Mesenchymal stem cell (in vitro differentiated cells and primary cell): ENCODE measurements around the gene TADA3.

Experiments used
- DNase-seq: peaks from one replicate; pipeline ENCODE4 v3.0.0-alpha.2; 2013
- H2AFZ ChIP-seq: one replicate; pipeline ENCODE4 v1.6.1; 2013; ENCODE audit warnings: low read depth, mild to moderate bottlenecking, control low read depth, inconsistent platforms, low read length, moderate library complexity
- H2AK5ac ChIP-seq: 2 replicates; pipeline ENCODE4 v1.6.1; 2013; ENCODE audit warnings: low read length, moderate library complexity, mild to moderate bottlenecking, inconsistent platforms; ENCODE audit not compliant: severe bottlenecking
- H2BK120ac ChIP-seq: one replicate; pipeline ENCODE4 v1.6.1; 2013; ENCODE audit warnings: low read depth, mild to moderate bottlenecking, inconsistent platforms, low read length, moderate library complexity
- H2BK12ac ChIP-seq, 2 experiments: one replicate each; pipeline ENCODE4 v1.6.1; 2013; ENCODE audit warnings: inconsistent platforms in 2 of 2, low read length in 2 of 2, mild to moderate bottlenecking in 2 of 2, moderate library complexity in 2 of 2, control low read depth in 1 of 2
- H2BK15ac ChIP-seq: one replicate; pipeline ENCODE4 v1.6.1; 2013; ENCODE audit warnings: mild to moderate bottlenecking, low read depth, inconsistent platforms; ENCODE audit not compliant: poor library complexity, severe bottlenecking
- H2BK5ac ChIP-seq: 2 replicates; pipeline ENCODE4 v1.6.1; 2013; ENCODE audit warnings: low read depth, mild to moderate bottlenecking, low read length, control low read depth, inconsistent platforms; ENCODE audit not compliant: poor library complexity, severe bottlenecking
- H3K14ac ChIP-seq, 2 experiments: one replicate each; pipeline ENCODE4 v1.6.1; 2013; ENCODE audit warnings: inconsistent platforms in 2 of 2, low read length in 2 of 2, control low read depth in 1 of 2, mild to moderate bottlenecking in 1 of 2, moderate library complexity in 1 of 2
- H3K18ac ChIP-seq, 2 experiments: one replicate each; pipeline ENCODE4 v1.6.1; 2013; ENCODE audit warnings: inconsistent platforms in 2 of 2, low read length in 2 of 2, control low read depth in 1 of 2, low read depth in 1 of 2, mild to moderate bottlenecking in 1 of 2
- H3K23ac ChIP-seq, 2 experiments: one replicate each; pipeline ENCODE4 v1.6.1; 2013; ENCODE audit warnings: inconsistent platforms in 2 of 2, low read length in 2 of 2, mild to moderate bottlenecking in 2 of 2, moderate library complexity in 2 of 2, control low read depth in 1 of 2
- H3K27ac ChIP-seq: 2 replicates; pipeline ENCODE4 v1.5.1; 2013; ENCODE audit warnings: mild to moderate bottlenecking, moderate library complexity, low read length, control low read depth, inconsistent platforms; ENCODE audit not compliant: poor library complexity, severe bottlenecking
- H3K27me3 ChIP-seq, 2 experiments: 2 replicates each; pipeline versions ENCODE4 v1.6.1 to v1.7.0; 2013; ENCODE audit warnings: low read length in 2 of 2, mild to moderate bottlenecking in 2 of 2, moderate library complexity in 2 of 2, control low read depth in 1 of 2, inconsistent platforms in 1 of 2; ENCODE audit not compliant: control insufficient read depth in 1 of 2, insufficient read depth in 1 of 2
- H3K36me3 ChIP-seq, 2 experiments: 2 replicates each; pipeline versions ENCODE4 v1.6.1 to v1.7.0; 2013; ENCODE audit warnings: low read length in 2 of 2, control low read depth in 1 of 2, inconsistent platforms in 1 of 2, low read depth in 1 of 2, mild to moderate bottlenecking in 1 of 2; ENCODE audit not compliant: insufficient read depth in 2 of 2, control insufficient read depth in 1 of 2
- H3K4ac ChIP-seq, 2 experiments: one replicate each; pipeline ENCODE4 v1.6.1; 2013; ENCODE audit warnings: inconsistent platforms in 2 of 2, low read length in 2 of 2, mild to moderate bottlenecking in 2 of 2, moderate library complexity in 2 of 2, control low read depth in 1 of 2, low read depth in 1 of 2
- H3K4me1 ChIP-seq: 2 replicates; pipeline ENCODE4 v1.6.1; 2013; ENCODE audit warnings: low read depth, low read length, control low read depth; ENCODE audit not compliant: control insufficient read depth, insufficient read depth
- H3K4me2 ChIP-seq: 2 replicates; pipeline ENCODE4 v1.6.1; 2013; ENCODE audit warnings: low read length, mild to moderate bottlenecking, inconsistent platforms; ENCODE audit not compliant: poor library complexity, severe bottlenecking
- H3K4me3 ChIP-seq, 2 experiments: 2 replicates each; pipeline versions ENCODE4 v1.5.1 to v1.7.0; 2013; ENCODE audit warnings: low read length in 2 of 2, mild to moderate bottlenecking in 2 of 2, control low read depth in 1 of 2, low read depth in 1 of 2; ENCODE audit not compliant: insufficient read depth in 1 of 2
- H3K79me1 ChIP-seq: replicated peaks from 2 replicates; pipeline ENCODE4 v1.6.1; 2013; ENCODE audit warnings: mild to moderate bottlenecking, control low read depth, low read length, inconsistent platforms; ENCODE audit not compliant: poor library complexity, severe bottlenecking
- H3K9ac ChIP-seq: 2 replicates; pipeline ENCODE4 v1.7.0; 2013; ENCODE audit warnings: mild to moderate bottlenecking, low read length, moderate library complexity
- H3K9me3 ChIP-seq: 2 replicates; pipeline ENCODE4 v1.7.0; 2013; ENCODE audit warnings: mild to moderate bottlenecking, low read length; ENCODE audit not compliant: control insufficient read depth
- H4K8ac ChIP-seq: one replicate; pipeline ENCODE4 v1.6.1; 2013; ENCODE audit warnings: inconsistent platforms, mild to moderate bottlenecking, low read length, moderate library complexity
- H4K91ac ChIP-seq: one replicate; pipeline ENCODE4 v1.6.1; 2013; ENCODE audit warnings: mild to moderate bottlenecking, low read length, inconsistent platforms
- WGBS: methylation state at CpG from one replicate; pipeline ENCODE4 v1.1.7; 2013; ENCODE audit warnings: mixed read lengths; 5-methylcytosine and 5-hydroxymethylcytosine counted together

The TADA3 gene

DNA sequence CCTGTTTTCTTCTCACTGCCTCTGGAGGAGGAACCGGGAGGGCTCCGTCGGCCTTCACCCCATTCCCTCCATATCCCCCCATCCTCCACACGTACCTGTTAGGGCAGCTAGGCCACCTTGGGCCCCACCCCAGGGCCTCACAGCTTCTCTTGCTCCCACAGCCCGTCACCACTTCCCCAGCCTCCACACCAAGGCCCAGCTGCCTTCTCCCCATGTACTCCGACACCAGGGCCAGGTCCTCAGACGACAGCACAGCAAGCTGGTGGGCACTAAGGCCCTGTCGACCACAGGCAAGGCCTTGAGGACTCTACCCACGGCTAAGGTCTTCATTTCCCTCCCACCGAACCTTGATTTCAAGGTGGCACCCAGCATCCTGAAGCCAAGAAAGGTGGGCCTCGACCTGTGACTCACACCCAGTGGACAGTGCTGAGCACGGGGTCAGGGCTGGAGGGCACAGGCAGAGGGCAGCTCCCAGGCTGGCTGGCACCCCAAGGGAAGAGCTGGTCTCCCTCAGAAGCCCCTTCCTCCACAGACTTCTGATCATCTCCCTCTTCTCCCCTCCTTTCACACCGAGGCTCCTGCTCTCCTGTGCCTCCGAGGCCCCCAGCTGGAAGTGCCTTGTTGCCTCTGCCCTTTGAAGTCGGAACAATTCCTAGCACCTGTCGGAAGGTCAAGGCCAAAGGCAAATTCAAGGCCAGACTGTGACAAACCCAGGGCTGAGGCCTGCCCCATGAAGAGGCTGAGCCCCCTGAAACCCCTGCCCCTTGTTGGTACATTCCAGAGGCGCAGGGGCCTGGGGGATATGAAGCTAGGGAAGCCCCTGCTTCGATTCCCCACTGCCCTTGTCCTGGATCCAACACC, 42.5 kb upstream of the TADA3 start:
- Histone ChIP-seq H3K4me3 (no peak overlapping the region), H2BK15ac (no peak overlapping the region), H3K4ac (no peak overlapping the region), H2BK12ac (no peak overlapping the region), H3K79me1 (peaks cover 4% of the 10 kb centered on the region), H3K9ac (no peak overlapping the region), H2AK5ac (no peak overlapping the region), H2AFZ (no peak overlapping the region), H3K18ac (no peak overlapping the region), H3K4me2 (no peak overlapping the region), H3K9me3 (no peaks in the 10 kb centered on the region), H4K8ac (no peak overlapping the region), H3K14ac (no peak overlapping the region), H3K36me3 (peaks cover 47 to 77% of the 10 kb centered on the region in 2 experiments), H3K4me1 (peaks cover 10% of the 10 kb centered on the region), H2BK120ac (no peak overlapping the region), H3K23ac (no peak overlapping the region), H4K91ac (no peak overlapping the region), H2BK5ac (no peak overlapping the region), H3K27me3 (no peaks in the 10 kb centered on the region), H3K27ac (no peak overlapping the region)
- 92% methylated on average over 17 of the region's 18 CpGs for WGBS
- DNase-seq: no peak

DNA sequence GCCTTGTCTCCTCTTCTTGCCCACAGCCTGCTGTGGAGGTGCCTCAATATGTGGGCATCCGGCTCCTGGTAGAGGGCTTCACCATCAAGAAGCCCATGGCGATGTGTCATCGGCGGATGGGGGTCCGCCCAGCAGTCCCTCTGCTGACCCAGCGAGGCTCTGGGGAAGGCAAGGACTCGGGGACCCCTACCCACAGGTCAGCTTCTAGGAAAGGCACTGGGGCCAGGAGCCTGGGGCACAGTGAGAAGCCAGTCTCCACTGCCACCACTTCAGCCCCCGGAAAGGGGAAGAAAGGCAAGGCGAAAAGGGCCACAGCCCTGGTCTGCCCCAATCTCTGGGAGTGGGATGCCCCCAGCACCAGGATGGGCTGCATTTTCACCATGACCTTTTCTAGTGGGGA, 40.8 kb upstream of the TADA3 start:
- Histone ChIP-seq H3K4me1 (peaks cover 7% of the 10 kb centered on the region), H3K27ac (no peak overlapping the region), H3K4me3 (no peak overlapping the region), H3K4ac (no peak overlapping the region), H4K8ac (no peak overlapping the region), H3K4me2 (no peak overlapping the region), H2BK5ac (no peak overlapping the region), H3K14ac (no peak overlapping the region), H3K27me3 (no peaks in the 10 kb centered on the region), H4K91ac (no peak overlapping the region), H3K23ac (no peak overlapping the region), H2BK15ac (no peak overlapping the region), H3K9ac (no peak overlapping the region), H3K36me3 (peaks cover 46 to 79% of the 10 kb centered on the region in 2 experiments), H2BK120ac (no peak overlapping the region), H3K79me1 (peaks cover 4% of the 10 kb centered on the region), H2BK12ac (no peak overlapping the region), H3K18ac (no peak overlapping the region), H2AK5ac (no peak overlapping the region), H3K9me3 (no peaks in the 10 kb centered on the region), H2AFZ (no peak overlapping the region)
- 92% methylated on average over 9 of the region's 9 CpGs for WGBS
- DNase-seq: no peak

DNA sequence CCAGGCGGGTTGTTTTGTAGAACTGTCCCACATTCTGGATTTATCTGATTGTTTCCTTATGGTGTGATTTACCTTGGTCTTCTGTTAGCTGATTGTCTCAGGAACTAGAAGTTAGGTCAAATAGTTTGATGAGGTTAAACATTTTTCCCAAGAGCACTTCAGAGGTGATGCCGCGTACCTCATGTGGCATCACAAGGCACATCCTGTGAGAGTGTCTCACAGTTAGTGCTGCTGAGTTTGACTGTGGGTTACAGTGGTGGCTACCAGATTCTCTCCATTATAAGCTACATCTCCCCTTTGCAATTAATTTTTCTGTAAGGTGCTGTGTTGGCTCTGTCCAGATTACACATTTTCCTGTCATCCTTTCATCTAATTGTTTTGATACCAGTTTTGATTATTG, 39.0 kb upstream of the TADA3 start:
- H3K9ac ChIP-seq: no peak overlapping the region
- no peak overlapping the region for H3K18ac ChIP-seq
- no peak overlapping the region for H4K8ac ChIP-seq
- H2AFZ ChIP-seq: no peak overlapping the region
- 93% methylated on average over 3 of the region's 3 CpGs for WGBS
- H3K4me1 ChIP-seq: peaks cover 3% of the 10 kb centered on the region
- no peak overlapping the region for H3K4ac ChIP-seq
- H3K14ac ChIP-seq: no peak overlapping the region
- no peak overlapping the region for H3K23ac ChIP-seq
- no peaks in the 10 kb centered on the region for H3K9me3 ChIP-seq
- DNase-seq: no peak
- peaks cover 48 to 82% of the 10 kb centered on the region in 2 experiments for H3K36me3 ChIP-seq
- no peak overlapping the region for H2BK15ac ChIP-seq
- H4K91ac ChIP-seq: no peak overlapping the region
- H3K27ac ChIP-seq: no peak overlapping the region
- no peak overlapping the region for H3K4me2 ChIP-seq
- peaks cover 2% of the 10 kb centered on the region for H3K79me1 ChIP-seq
- H3K27me3 ChIP-seq: no peaks in the 10 kb centered on the region
- H3K4me3 ChIP-seq: no peak overlapping the region
- H2BK5ac ChIP-seq: no peak overlapping the region
- no peak overlapping the region for H2BK120ac ChIP-seq
- no peak overlapping the region for H2BK12ac ChIP-seq
- no peak overlapping the region for H2AK5ac ChIP-seq

DNA sequence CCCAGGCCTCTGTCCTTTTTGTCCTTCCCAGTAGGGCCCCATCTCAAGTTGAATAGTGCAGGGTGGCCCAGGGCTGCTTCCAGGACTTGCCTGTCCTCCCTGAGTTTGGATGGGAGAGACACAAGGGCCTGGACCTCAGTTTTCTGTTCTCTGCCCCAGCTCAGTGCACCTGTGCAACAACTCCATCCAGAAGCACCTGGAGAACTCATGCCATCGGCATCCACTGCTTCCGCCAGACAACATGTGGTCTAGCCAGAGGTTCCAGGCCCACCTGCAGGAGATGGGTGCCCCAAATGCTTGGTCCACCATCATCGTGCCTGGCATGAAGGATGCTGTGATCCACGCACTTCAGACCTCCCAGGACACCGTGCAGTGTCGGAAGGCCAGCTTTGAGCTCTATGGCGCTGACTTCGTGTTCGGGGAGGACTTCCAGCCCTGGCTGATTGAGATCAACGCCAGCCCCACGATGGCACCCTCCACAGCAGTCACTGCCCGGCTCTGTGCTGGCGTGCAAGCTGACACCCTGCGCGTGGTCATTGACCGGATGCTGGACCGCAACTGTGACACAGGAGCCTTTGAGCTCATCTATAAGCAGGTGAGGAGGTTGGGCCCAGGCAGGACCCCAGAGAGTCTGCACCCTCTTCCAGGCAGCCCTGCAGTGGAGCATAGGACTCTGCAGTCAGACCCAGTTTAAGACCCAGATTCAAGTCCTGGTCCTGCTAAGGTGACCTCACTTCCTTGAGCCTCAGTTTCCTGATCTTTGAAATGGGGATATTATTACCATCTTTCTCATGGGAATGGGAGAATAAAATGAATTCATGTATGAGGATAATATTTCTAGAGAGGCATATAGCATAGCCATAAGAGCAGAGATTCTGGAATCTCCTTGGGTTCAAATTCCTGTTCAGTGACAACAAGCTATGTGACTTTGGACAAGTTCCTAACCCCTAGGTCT, 36.8 kb upstream of the TADA3 start:
- Histone ChIP-seq H2BK5ac (no peak overlapping the region), H2BK15ac (no peak overlapping the region), H2BK120ac (no peak overlapping the region), H3K4ac (no peak overlapping the region), H3K36me3 (peaks cover 34 to 66% of the 10 kb centered on the region in 2 experiments), H4K8ac (no peak overlapping the region), H4K91ac (no peak overlapping the region), H3K27ac (no peak overlapping the region), H3K9me3 (no peaks in the 10 kb centered on the region), H3K23ac (no peak overlapping the region), H2BK12ac (no peak overlapping the region), H3K4me3 (no peak overlapping the region), H3K4me1 (no peaks in the 10 kb centered on the region), H3K79me1 (no peaks in the 10 kb centered on the region), H2AK5ac (no peak overlapping the region), H3K14ac (no peak overlapping the region), H3K27me3 (no peaks in the 10 kb centered on the region), H3K18ac (no peak overlapping the region), H2AFZ (no peak overlapping the region), H3K9ac (no peak overlapping the region), H3K4me2 (no peak overlapping the region)
- no peak for DNase-seq
- WGBS: 97% methylated on average over 17 of the region's 17 CpGs
